Measurements from ENCODE around the gene UGT1A8. TPM values are rescaled to one million over a fixed set of nuclear protein-coding genes. Genes with fewer than 3 reads are reported as not detected.
"Not testable (repeated sequence)": the region's sequence is repeated elsewhere in the genome, so short reads cannot be mapped to it uniquely, and the experiment has no call there.

The UGT1A8 gene
- total and polyA plus RNA-seq, 2 experiments from 2014 or later: not detected

- Histone ChIP-seq H3K79me2 (ENCODE audit: insufficient read depth) (no peaks in the 10 kb centered on the region), H2AFZ (no peak overlapping the region), H3K9me2 (ENCODE audit: insufficient read depth) (no peaks in the 10 kb centered on the region), H4K20me1 (ENCODE audit: insufficient read depth) (no peaks in the 10 kb centered on the region), H3K4me2 (ENCODE audit: unreplicated experiment) (no peak overlapping the region), H3K9ac (no peak overlapping the region), H3F3A (ENCODE audit: insufficient read depth) (no peaks in the 10 kb centered on the region), H3K27ac (no peak overlapping the region), H3K36me3 (ENCODE audit: low read depth) (no peaks in the 10 kb centered on the region), H3K4me3 (no peak overlapping the region), H3K9me3 (ENCODE audit: low read depth) (no peaks in the 10 kb centered on the region), H3K27me3 (replicated peaks; ENCODE audit: insufficient read depth) (no peaks in the 10 kb centered on the region), H3K4me1 (ENCODE audit: insufficient read depth) (no peaks in the 10 kb centered on the region)
- DNase-seq: no peak
- in situ Hi-C loops (cut with MboI): no loop called here
- TF ChIP-seq EZH2phosphoT487 (IDR thresholded peaks at IDR 0.05; ENCODE audit: insufficient read depth, low read depth) (no peak), EZH2 (IDR thresholded peaks at IDR 0.05; ENCODE audit: insufficient read depth, poor library complexity, severe bottlenecking) (no peak)
- WGBS, 2 experiments (ENCODE audit: low coverage in 1 of 2, low lambda C conversion rate in 2 of 2, missing lambda C conversion rate in 2 of 2): 39 to 50% methylated on average over 1 of the region's 1 CpG
Measured at GRCh38 chr2:233584210-233584609, 33.2 kb upstream of the UGT1A8 start.

GRCh38 chr2:233588400-233588799 lies 29.0 kb upstream of the UGT1A8 start:
- in situ Hi-C loops (cut with MboI): no loop called here
- no peak for TF ChIP-seq EZH2 (IDR thresholded peaks at IDR 0.05; ENCODE audit: insufficient read depth, poor library complexity, severe bottlenecking)
- TF ChIP-seq EZH2phosphoT487 (IDR thresholded peaks at IDR 0.05; ENCODE audit: insufficient read depth, low read depth): no peak
- Histone ChIP-seq H3K9me3 (ENCODE audit: low read depth) (no peaks in the 10 kb centered on the region), H2AFZ (no peak overlapping the region), H3K4me3 (no peak overlapping the region), H3K4me2 (ENCODE audit: unreplicated experiment) (no peak overlapping the region), H4K20me1 (ENCODE audit: insufficient read depth) (no peaks in the 10 kb centered on the region), H3K36me3 (ENCODE audit: low read depth) (no peaks in the 10 kb centered on the region), H3K4me1 (ENCODE audit: insufficient read depth) (no peaks in the 10 kb centered on the region), H3K27ac (no peak overlapping the region), H3K79me2 (ENCODE audit: insufficient read depth) (no peaks in the 10 kb centered on the region), H3K9ac (no peak overlapping the region), H3K9me2 (ENCODE audit: insufficient read depth) (no peaks in the 10 kb centered on the region), H3K27me3 (replicated peaks; ENCODE audit: insufficient read depth) (0 out of 2 replicates have a peak, but pooled peaks cover 5% of the 10 kb centered on the region), H3F3A (ENCODE audit: insufficient read depth) (no peaks in the 10 kb centered on the region)
- 24 to 36% methylated on average over 2 of the region's 2 CpGs for WGBS, 2 experiments (ENCODE audit: low coverage in 1 of 2, low lambda C conversion rate in 2 of 2, missing lambda C conversion rate in 2 of 2)
- no peak for DNase-seq

- H3K4me1 ChIP-seq (ENCODE audit: insufficient read depth); H3K79me2 ChIP-seq (ENCODE audit: insufficient read depth); H3K27me3 ChIP-seq (replicated peaks; ENCODE audit: insufficient read depth); H3K4me3 ChIP-seq; H2AFZ ChIP-seq; H3K27ac ChIP-seq; H3K9me2 ChIP-seq (ENCODE audit: insufficient read depth); H3K4me2 ChIP-seq (ENCODE audit: unreplicated experiment); H3K36me3 ChIP-seq (ENCODE audit: low read depth); H3K9me3 ChIP-seq (ENCODE audit: low read depth); DNase-seq; H3K9ac ChIP-seq; H4K20me1 ChIP-seq (ENCODE audit: insufficient read depth); in situ Hi-C loops (cut with MboI); H3F3A ChIP-seq (ENCODE audit: insufficient read depth): not testable (repeated sequence)
- WGBS, 2 experiments (ENCODE audit: low coverage in 1 of 2, low lambda C conversion rate in 2 of 2, missing lambda C conversion rate in 2 of 2): 87 to 96% methylated on average over 1 of the region's 1 CpG
Measured at GRCh38 chr2:233592706-233593105, 24.7 kb upstream of the UGT1A8 start.

- H4K20me1 ChIP-seq (ENCODE audit: insufficient read depth): no peaks in the 10 kb centered on the region
Measured at GRCh38 chr2:233593201-233593600, 24.2 kb upstream of the UGT1A8 start.

GRCh38 chr2:233597522-233597921 lies 19.9 kb upstream of the UGT1A8 start:
- TF ChIP-seq EZH2phosphoT487 (IDR thresholded peaks at IDR 0.05; ENCODE audit: insufficient read depth, low read depth) (no peak), EZH2 (IDR thresholded peaks at IDR 0.05; ENCODE audit: insufficient read depth, poor library complexity, severe bottlenecking) (no peak)
- H4K20me1 ChIP-seq (ENCODE audit: insufficient read depth): no peaks in the 10 kb centered on the region
- no peak overlapping the region for H3K9ac ChIP-seq
- 0 out of 2 replicates have a peak, but pooled peaks cover 7% of the 10 kb centered on the region for H3K27me3 ChIP-seq (replicated peaks; ENCODE audit: insufficient read depth)
- 0 to 4% methylated on average over 1 of the region's 1 CpG for WGBS, 2 experiments (ENCODE audit: low coverage in 1 of 2, low lambda C conversion rate in 2 of 2, missing lambda C conversion rate in 2 of 2)
- H2AFZ ChIP-seq: no peak overlapping the region
- no peak for DNase-seq
- no peaks in the 10 kb centered on the region for H3K4me1 ChIP-seq (ENCODE audit: insufficient read depth)
- no peaks in the 10 kb centered on the region for H3K36me3 ChIP-seq (ENCODE audit: low read depth)
- H3K4me2 ChIP-seq (ENCODE audit: unreplicated experiment): no peak overlapping the region
- H3K27ac ChIP-seq: no peak overlapping the region
- in situ Hi-C loops (cut with MboI): no loop called here
- no peak overlapping the region for H3K4me3 ChIP-seq
- no peaks in the 10 kb centered on the region for H3K9me2 ChIP-seq (ENCODE audit: insufficient read depth)
- H3F3A ChIP-seq (ENCODE audit: insufficient read depth): no peaks in the 10 kb centered on the region
- no peaks in the 10 kb centered on the region for H3K9me3 ChIP-seq (ENCODE audit: low read depth)
- no peaks in the 10 kb centered on the region for H3K79me2 ChIP-seq (ENCODE audit: insufficient read depth)

More at GRCh38 chr2:233593201-233593600, 24.2 kb upstream of the UGT1A8 start:
- no peaks in the 10 kb centered on the region for H3F3A ChIP-seq (ENCODE audit: insufficient read depth)
- H3K27me3 ChIP-seq (replicated peaks; ENCODE audit: insufficient read depth): 0 out of 2 replicates have a peak, but pooled peaks cover 5% of the 10 kb centered on the region
- H3K4me2 ChIP-seq (ENCODE audit: unreplicated experiment): no peak overlapping the region
- no peak overlapping the region for H3K27ac ChIP-seq
- no peak for TF ChIP-seq EZH2phosphoT487 (IDR thresholded peaks at IDR 0.05; ENCODE audit: insufficient read depth, low read depth)
- TF ChIP-seq EZH2 (IDR thresholded peaks at IDR 0.05; ENCODE audit: insufficient read depth, poor library complexity, severe bottlenecking): no peak
- peak; percentile 6 for DNase-seq
- WGBS, 2 experiments (ENCODE audit: low coverage in 1 of 2, low lambda C conversion rate in 2 of 2, missing lambda C conversion rate in 2 of 2): 55 to 62% methylated on average over 8 of the region's 8 CpGs
- no peak overlapping the region for H2AFZ ChIP-seq
- no peak overlapping the region for H3K4me3 ChIP-seq
- in situ Hi-C loops (cut with MboI): no loop called here
- no peaks in the 10 kb centered on the region for H3K9me2 ChIP-seq (ENCODE audit: insufficient read depth)
- no peaks in the 10 kb centered on the region for H3K36me3 ChIP-seq (ENCODE audit: low read depth)
- H3K9ac ChIP-seq: no peak overlapping the region
- H3K4me1 ChIP-seq (ENCODE audit: insufficient read depth): no peaks in the 10 kb centered on the region
- no peaks in the 10 kb centered on the region for H3K79me2 ChIP-seq (ENCODE audit: insufficient read depth)
- no peaks in the 10 kb centered on the region for H3K9me3 ChIP-seq (ENCODE audit: low read depth)

Measured in GM23248 (cell line).